OCI-M2 (cell line): ENCODE results near the gene TRAPPC13.
"Not testable (repeated sequence)": the region's sequence is repeated elsewhere in the genome, so short reads cannot be mapped to it uniquely, and the experiment has no call there.

ENCODE experiments used
- DNase-seq: peaks from one replicate; lab custom pipeline; 2025; ENCODE audit not compliant: unreplicated experiment; lab: John Stamatoyannopoulos, UW

TRAPPC13 gene

GRCh38 chr5:65676056-65676455, 51.2 kb downstream of the TRAPPC13 start:
- not testable (repeated sequence) for DNase-seq

- DNase-seq: no peak
These were observed 57.3 kb downstream of the TRAPPC13 start for GRCh38 chr5:65682148-65682547.

GRCh38 chr5:65693121-65693520, 68.3 kb downstream of the TRAPPC13 start:
- DNase-seq: no peak

GRCh38 chr5:65695162-65695755, 70.4 kb downstream of the TRAPPC13 start:
- no peak for DNase-seq

GRCh38 chr5:65695896-65696295, 71.1 kb downstream of the TRAPPC13 start:
- DNase-seq: no peak

- no peak for DNase-seq
These were observed 72.1 kb downstream of the TRAPPC13 start for GRCh38 chr5:65696892-65697291.

- no peak for DNase-seq
These were observed 74.5 kb downstream of the TRAPPC13 start for GRCh38 chr5:65699338-65699737.

- DNase-seq: no peak
These were observed 77.2 kb downstream of the TRAPPC13 start for GRCh38 chr5:65702036-65702435.

- no peak for DNase-seq
These were observed 79.9 kb downstream of the TRAPPC13 start for GRCh38 chr5:65704621-65705239.

GRCh38 chr5:65707663-65708062, 82.8 kb downstream of the TRAPPC13 start:
- no peak for DNase-seq

- DNase-seq: no peak
These were observed 83.3 kb downstream of the TRAPPC13 start for GRCh38 chr5:65708145-65708544.
